Activated CD4-positive, alpha-beta memory T cell treated with anti-CD3 and anti-CD28 coated beads, Interleukin-2, amount 10 ng/mL, durations not matched to agents 7 days and 5 days (primary cell): ENCODE measurements around the gene MYL10. TPM values are rescaled to one million over a fixed set of nuclear protein-coding genes. Genes with fewer than 3 reads are reported as not detected.

Experiments
- CTCF ChIA-PET: fragments of 350-600 bp; sonication (Branson Sonifier 250); formaldehyde crosslinking; loops from one replicate; lab custom pipeline; 2021; ENCODE audit warnings: antibody characterized with exemption, inconsistent platforms; lab: Charles Lee
- POLR2A ChIA-PET: fragments of 350-600 bp; sonication (Branson Sonifier 250); formaldehyde crosslinking; loops from one replicate; lab custom pipeline; 2021; ENCODE audit warnings: antibody characterized with exemption; lab: Charles Lee
- DNase-seq: peaks from one replicate; pipeline ENCODE4 v3.0.0-alpha.2; 2020
- H3K27ac Mint-ChIP-seq: one replicate; pipeline ENCODE4 v1.8.0; 2021; ENCODE audit warnings: mild to moderate bottlenecking, mixed read lengths
- H3K27me3 Mint-ChIP-seq: one replicate; pipeline ENCODE4 v1.8.0; 2021; ENCODE audit warnings: mixed read lengths
- H3K36me3 Mint-ChIP-seq: one replicate; pipeline ENCODE4 v1.8.0; 2021; ENCODE audit warnings: low read depth, mixed read lengths
- H3K4me1 Mint-ChIP-seq: one replicate; pipeline ENCODE4 v1.8.0; 2021; ENCODE audit warnings: mixed read lengths
- H3K4me3 Mint-ChIP-seq: one replicate; pipeline ENCODE4 v1.8.0; 2021; ENCODE audit warnings: mild to moderate bottlenecking, mixed read lengths
- H3K9me3 Mint-ChIP-seq: one replicate; pipeline ENCODE4 v1.8.0; 2021; ENCODE audit warnings: mixed read lengths
- total RNA-seq, 2 experiments: library from RNA; stranded (reverse); gene quantifications; one replicate each; pipeline ENCODE4 v1.2.3, GENCODE V29; 2021

MYL10 gene
- total RNA-seq: not detected

DNA sequence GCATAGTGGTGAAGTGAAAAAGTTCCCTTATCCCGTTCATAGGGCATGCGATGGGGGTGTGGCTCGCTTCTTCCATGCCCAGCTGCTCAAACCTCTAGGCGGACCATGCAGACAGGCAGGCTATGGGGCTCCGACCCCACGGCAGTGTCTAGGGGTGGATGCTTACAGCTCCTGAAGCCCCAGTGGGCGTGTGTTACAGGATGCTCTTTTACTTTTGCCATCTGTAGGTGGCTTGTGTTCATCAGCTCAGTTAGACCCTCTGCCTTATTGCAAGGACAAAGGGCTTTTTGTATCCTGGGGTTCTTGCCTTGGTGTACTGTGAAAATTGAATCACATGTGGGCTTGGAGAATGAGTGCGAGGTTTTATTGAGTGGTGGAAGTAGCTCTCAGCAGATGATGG lies at the start of gene MYL10:
Gene MYL10 (minus strand): TSS at position 126 of the 400 bp plus-strand sequence. CDS start 178 bp downstream, outside the sequence.
- ChIA-PET CTCF (no interaction called here), POLR2A (no interaction called here)
- Mint-ChIP-seq H3K36me3 (no peaks in the 10 kb centered on the region), H3K9me3 (no peaks in the 10 kb centered on the region), H3K27ac (no peak within 1 kb of the TSS), H3K4me3 (no peak within 1 kb of the TSS), H3K27me3 (peaks cover 10% of the 10 kb centered on the region), H3K4me1 (no peaks in the 10 kb centered on the region)
- DNase-seq: no peak

DNA sequence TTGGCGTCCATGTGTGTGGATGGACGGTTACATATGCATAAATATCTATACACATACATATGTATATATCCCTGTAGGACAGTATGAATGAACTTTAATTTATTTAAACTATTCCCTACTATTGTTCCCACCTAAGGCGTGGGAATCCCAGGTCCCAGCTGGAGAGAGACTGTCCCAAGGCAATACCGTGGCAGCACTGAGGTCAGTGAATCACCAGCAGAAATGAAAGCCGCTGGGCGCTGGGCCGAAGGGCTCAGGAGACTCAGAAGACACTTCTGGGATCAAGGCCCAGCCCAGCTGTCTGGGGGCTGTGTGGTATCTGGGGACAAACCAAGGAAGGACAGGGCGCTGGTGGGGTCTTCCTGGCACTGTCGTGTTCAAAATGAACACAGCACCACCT lies 49.6 kb upstream of the MYL10 start:
- DNase-seq: no peak
- ChIA-PET CTCF (no interaction called here), POLR2A (no interaction called here)
- Mint-ChIP-seq H3K27me3 (no peaks in the 10 kb centered on the region), H3K9me3 (no peaks in the 10 kb centered on the region), H3K36me3 (no peaks in the 10 kb centered on the region), H3K4me3 (no peak overlapping the region), H3K4me1 (no peaks in the 10 kb centered on the region), H3K27ac (no peak overlapping the region)

DNA sequence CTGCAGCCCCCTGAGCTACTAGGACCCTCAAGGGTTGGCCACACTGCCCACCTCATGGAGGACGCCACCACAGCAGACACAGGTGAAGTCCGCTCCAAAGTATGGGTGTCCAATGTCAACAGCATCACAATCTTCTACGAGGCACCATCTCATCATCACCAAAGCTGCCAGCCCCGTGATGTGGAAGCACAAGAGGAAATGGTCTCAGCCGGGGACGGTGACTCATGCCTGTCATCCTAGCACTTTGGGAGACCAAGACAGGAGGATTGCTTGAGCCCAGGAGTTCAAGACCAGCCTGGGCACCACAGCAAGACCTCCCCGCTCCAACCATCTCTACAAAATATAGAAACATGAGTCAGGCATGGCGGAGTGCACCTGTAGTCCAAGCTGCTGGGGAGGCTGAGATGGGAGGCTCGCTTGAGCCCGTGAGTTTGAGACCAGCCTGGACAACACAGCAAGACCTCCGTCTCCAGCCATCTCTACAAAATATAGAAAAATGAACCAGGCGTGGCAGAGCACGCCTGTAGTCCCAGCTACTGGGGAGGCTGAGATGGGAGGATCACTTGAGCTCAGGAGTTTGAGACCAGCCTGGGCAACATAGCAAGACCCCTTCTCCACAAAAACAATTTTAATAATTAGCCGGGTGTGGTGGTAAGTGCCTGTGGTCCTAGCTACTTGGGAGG lies 48.8 kb upstream of the MYL10 start:
- POLR2A ChIA-PET: no interaction called here
- H3K4me1 Mint-ChIP-seq: no peaks in the 10 kb centered on the region
- no peaks in the 10 kb centered on the region for H3K9me3 Mint-ChIP-seq
- DNase-seq: no peak
- no peak overlapping the region for H3K4me3 Mint-ChIP-seq
- no peaks in the 10 kb centered on the region for H3K27me3 Mint-ChIP-seq
- H3K36me3 Mint-ChIP-seq: no peaks in the 10 kb centered on the region
- CTCF ChIA-PET: no interaction called here
- no peak overlapping the region for H3K27ac Mint-ChIP-seq

GRCh38 chr7:101677391-101677790 lies 48.3 kb upstream of the MYL10 start:
- CTCF ChIA-PET: no interaction called here
- no peaks in the 10 kb centered on the region for H3K27me3 Mint-ChIP-seq
- no peaks in the 10 kb centered on the region for H3K4me1 Mint-ChIP-seq
- H3K9me3 Mint-ChIP-seq: no peaks in the 10 kb centered on the region
- H3K36me3 Mint-ChIP-seq: no peaks in the 10 kb centered on the region
- no peak overlapping the region for H3K27ac Mint-ChIP-seq
- DNase-seq: no peak
- no peak overlapping the region for H3K4me3 Mint-ChIP-seq
- POLR2A ChIA-PET: no interaction called here

DNA sequence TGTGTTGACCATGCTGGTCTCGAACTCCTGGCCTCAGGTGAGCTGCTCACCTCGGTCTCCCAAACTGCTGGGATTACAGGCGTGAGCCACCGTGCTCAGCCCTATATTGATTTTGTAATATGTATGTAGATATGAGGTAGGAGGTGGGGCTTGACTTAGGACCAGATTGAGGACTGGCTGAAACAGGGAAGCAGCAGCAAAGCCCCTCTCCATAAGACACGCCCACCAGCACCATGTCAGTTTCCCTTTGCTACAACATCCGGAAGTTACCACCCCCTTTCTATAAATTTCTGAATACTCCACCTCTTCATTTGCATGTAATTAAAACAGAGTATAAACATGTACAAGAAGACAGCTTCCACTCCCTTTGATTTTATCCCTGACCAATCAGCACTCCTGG lies 47.9 kb upstream of the MYL10 start:
- H3K27me3 Mint-ChIP-seq: no peaks in the 10 kb centered on the region
- DNase-seq: no peak
- no peaks in the 10 kb centered on the region for H3K9me3 Mint-ChIP-seq
- no peaks in the 10 kb centered on the region for H3K36me3 Mint-ChIP-seq
- no peak overlapping the region for H3K4me3 Mint-ChIP-seq
- ChIA-PET POLR2A (no interaction called here), CTCF (no interaction called here)
- H3K4me1 Mint-ChIP-seq: no peaks in the 10 kb centered on the region
- no peak overlapping the region for H3K27ac Mint-ChIP-seq

- ChIA-PET POLR2A (no interaction called here), CTCF (no interaction called here)
- no peaks in the 10 kb centered on the region for H3K36me3 Mint-ChIP-seq
- H3K9me3 Mint-ChIP-seq: no peaks in the 10 kb centered on the region
- H3K4me1 Mint-ChIP-seq: no peaks in the 10 kb centered on the region
- DNase-seq: no peak
- H3K4me3 Mint-ChIP-seq: no peak overlapping the region
- no peak overlapping the region for H3K27ac Mint-ChIP-seq
- no peaks in the 10 kb centered on the region for H3K27me3 Mint-ChIP-seq
Observed at GRCh38 chr7:101676062-101676598, 47.0 kb upstream of the MYL10 start.

DNA sequence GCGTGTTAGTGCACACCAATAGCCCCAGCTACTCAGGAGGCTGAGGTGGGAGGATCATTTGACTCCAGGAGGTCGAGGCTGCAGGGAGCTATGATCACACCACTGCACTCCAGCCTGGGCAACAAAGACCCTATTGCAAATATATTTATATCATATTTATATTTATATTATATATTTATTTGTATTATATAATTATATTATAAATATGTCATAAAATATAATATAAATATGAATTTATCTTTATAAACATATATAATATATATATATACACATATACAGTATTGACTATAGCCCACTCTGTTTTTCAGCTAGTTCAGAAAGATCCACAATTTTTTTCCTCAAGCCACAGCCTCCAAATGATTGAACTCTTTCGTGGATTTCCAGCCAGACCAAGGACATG lies 45.3 kb upstream of the MYL10 start:
- POLR2A ChIA-PET: no interaction called here
- no peak overlapping the region for H3K4me3 Mint-ChIP-seq
- no peak for DNase-seq
- no peaks in the 10 kb centered on the region for H3K36me3 Mint-ChIP-seq
- no peaks in the 10 kb centered on the region for H3K27me3 Mint-ChIP-seq
- CTCF ChIA-PET: no interaction called here
- no peaks in the 10 kb centered on the region for H3K9me3 Mint-ChIP-seq
- H3K27ac Mint-ChIP-seq: no peak overlapping the region
- H3K4me1 Mint-ChIP-seq: no peaks in the 10 kb centered on the region

DNA sequence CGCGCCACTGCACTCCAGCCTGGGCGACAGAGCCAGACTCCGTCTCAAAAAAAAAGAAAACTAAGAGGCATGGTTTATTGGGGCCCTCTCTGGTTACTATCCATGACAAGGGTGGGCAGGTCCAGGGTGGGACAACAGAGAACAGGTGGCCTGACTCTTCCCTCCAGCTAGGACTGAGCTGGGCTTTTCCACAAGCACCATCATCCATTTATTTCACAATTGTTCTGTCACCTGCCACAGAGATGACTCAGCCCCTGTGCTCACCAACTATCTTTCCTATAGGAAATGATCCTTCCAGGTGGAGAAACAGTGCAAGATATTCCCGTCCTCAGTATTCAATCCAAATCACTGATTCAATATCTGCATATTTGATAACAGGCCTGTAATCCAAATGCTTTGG lies 44.9 kb upstream of the MYL10 start:
- Mint-ChIP-seq H3K36me3 (no peaks in the 10 kb centered on the region), H3K9me3 (no peaks in the 10 kb centered on the region), H3K27ac (no peak overlapping the region), H3K4me3 (no peak overlapping the region), H3K27me3 (no peaks in the 10 kb centered on the region), H3K4me1 (no peaks in the 10 kb centered on the region)
- no peak for DNase-seq
- CTCF ChIA-PET: interaction anchor here (0.6 kb wide), 1 partner anchor 135 kb away, joined by 6 read pairs; no protein-coding TSS in a partner anchor
- POLR2A ChIA-PET: no interaction called here

- H3K27me3 Mint-ChIP-seq: peaks cover 2% of the 10 kb centered on the region
Observed at GRCh38 chr7:101673315-101673714, 44.2 kb upstream of the MYL10 start.

DNA sequence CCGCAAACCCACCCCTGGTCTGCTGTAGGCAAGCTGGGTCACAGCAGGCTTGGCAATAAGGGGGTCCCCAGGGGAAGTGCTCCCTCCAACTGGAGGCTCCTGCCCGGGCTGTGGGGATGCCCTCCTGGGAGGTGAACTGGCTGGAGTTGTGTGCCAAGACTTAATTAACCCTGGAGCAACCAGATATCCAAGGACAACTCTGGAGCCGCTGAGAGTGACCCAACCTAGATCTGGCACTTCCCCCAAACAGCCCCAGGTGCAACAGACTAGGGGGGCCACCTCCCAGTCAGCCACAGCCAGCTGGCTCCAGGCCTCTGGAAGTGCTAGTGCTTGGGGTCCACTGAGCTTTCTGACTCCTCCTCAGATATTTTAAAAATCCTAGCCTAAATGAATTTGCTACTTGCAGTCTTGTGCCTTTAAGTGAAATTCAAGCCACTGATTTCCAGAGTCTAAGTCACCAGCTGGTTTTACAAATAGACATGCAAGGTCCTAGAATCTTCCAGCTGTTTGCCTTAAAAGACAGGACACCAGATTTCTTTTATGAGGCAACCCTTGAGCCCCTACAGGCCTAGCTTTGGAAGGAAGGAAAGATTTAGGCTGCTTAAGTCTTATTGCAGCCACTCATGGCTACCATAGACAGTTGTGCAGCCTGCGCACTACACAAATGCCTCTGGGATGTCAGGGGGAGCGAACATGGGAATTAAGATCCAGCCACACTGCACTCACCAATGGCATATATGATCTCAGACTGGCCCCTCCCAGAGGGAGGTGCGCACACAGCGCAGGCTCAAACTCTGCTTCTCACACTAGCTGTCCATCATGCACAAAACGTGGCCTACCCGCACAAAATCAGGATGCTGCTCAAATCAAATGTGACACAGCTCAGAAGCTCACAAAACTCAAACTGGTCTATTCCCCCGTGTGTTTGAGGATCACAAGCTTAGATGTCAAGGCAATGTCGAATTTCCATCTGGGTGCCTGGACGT lies 42.6 kb upstream of the MYL10 start:
- Mint-ChIP-seq H3K27ac (no peak overlapping the region), H3K4me1 (no peaks in the 10 kb centered on the region), H3K9me3 (no peaks in the 10 kb centered on the region), H3K27me3 (peaks cover 2% of the 10 kb centered on the region), H3K36me3 (no peaks in the 10 kb centered on the region), H3K4me3 (no peak overlapping the region)
- ChIA-PET CTCF (no interaction called here), POLR2A (no interaction called here)
- DNase-seq: no peak

More at GRCh38 chr7:101673315-101673714, 44.2 kb upstream of the MYL10 start:
- CTCF ChIA-PET: interaction anchor here (0.6 kb wide), 1 partner anchor 135 kb away, joined by 6 read pairs; no protein-coding TSS in a partner anchor
- no peak for DNase-seq
- Mint-ChIP-seq H3K36me3 (no peaks in the 10 kb centered on the region), H3K27ac (no peak overlapping the region), H3K9me3 (no peaks in the 10 kb centered on the region), H3K4me3 (no peak overlapping the region), H3K4me1 (no peaks in the 10 kb centered on the region)
- POLR2A ChIA-PET: no interaction called here

- DNase-seq: no peak
- no peak overlapping the region for H3K27ac Mint-ChIP-seq
- no peaks in the 10 kb centered on the region for H3K4me1 Mint-ChIP-seq
- no peaks in the 10 kb centered on the region for H3K36me3 Mint-ChIP-seq
- H3K27me3 Mint-ChIP-seq: peaks cover 2% of the 10 kb centered on the region
- ChIA-PET POLR2A (no interaction called here), CTCF (interaction anchor here (1.5 kb wide), 1 partner anchor 66 kb away, joined by 6 read pairs; no protein-coding TSS in a partner anchor)
- no peak overlapping the region for H3K4me3 Mint-ChIP-seq
- H3K9me3 Mint-ChIP-seq: no peaks in the 10 kb centered on the region
Observed at GRCh38 chr7:101669307-101669706, 40.2 kb upstream of the MYL10 start.

DNA sequence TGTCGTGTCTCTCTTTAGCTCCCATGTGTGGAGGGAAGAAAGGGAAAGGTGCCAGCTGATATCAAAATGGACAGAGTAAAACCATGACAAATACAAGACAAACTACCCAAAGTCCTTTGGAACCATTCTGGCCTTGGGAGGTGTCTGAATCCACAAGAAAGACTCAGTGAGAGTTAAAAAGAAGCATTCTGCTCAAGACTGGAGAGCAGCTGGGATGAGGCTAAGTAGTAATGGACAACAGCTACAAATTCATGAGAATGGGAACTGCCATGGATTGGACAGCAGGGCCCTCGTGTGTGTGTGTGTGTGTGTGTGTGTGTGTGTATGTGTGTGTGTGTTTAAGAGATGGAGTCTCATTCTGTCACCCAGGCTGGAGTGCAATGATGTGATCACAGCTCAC lies 39.6 kb upstream of the MYL10 start:
- Mint-ChIP-seq H3K9me3 (no peaks in the 10 kb centered on the region), H3K27me3 (peaks cover 2% of the 10 kb centered on the region), H3K4me3 (no peak overlapping the region), H3K36me3 (no peaks in the 10 kb centered on the region), H3K4me1 (no peaks in the 10 kb centered on the region), H3K27ac (no peak overlapping the region)
- POLR2A ChIA-PET: no interaction called here
- no peak for DNase-seq
- CTCF ChIA-PET: interaction anchor here (1.5 kb wide), 1 partner anchor 66 kb away, joined by 6 read pairs; no protein-coding TSS in a partner anchor

GRCh38 chr7:101667920-101668319 lies 38.8 kb upstream of the MYL10 start:
- Mint-ChIP-seq H3K27me3 (peaks cover 2% of the 10 kb centered on the region), H3K4me3 (no peak overlapping the region), H3K9me3 (peaks cover 6% of the 10 kb centered on the region), H3K27ac (no peak overlapping the region), H3K4me1 (no peaks in the 10 kb centered on the region), H3K36me3 (no peaks in the 10 kb centered on the region)
- no peak for DNase-seq
- CTCF ChIA-PET: no interaction called here
- POLR2A ChIA-PET: no interaction called here
